ENCODE data around the gene GPR137B.

GPR137B gene

GRCh38 chr1:236207569-236207968 is 65.2 kb downstream of the GPR137B start:
- DNase-seq = no peak

GRCh38 chr1:236209185-236209584 is 66.8 kb downstream of the GPR137B start:
- DNase-seq = no peak

- DNase-seq = no peak
These were observed 67.4 kb downstream of the GPR137B start for GRCh38 chr1:236209713-236210112.

- no peak for DNase-seq
These were observed 69.5 kb downstream of the GPR137B start for GRCh38 chr1:236211815-236212214.

GRCh38 chr1:236213534-236213933 is 71.2 kb downstream of the GPR137B start:
- no peak for DNase-seq

GRCh38 chr1:236214761-236215160 is 72.4 kb downstream of the GPR137B start:
- DNase-seq = no peak

GRCh38 chr1:236220473-236220872 is 78.1 kb downstream of the GPR137B start:
- DNase-seq = no peak

- DNase-seq = no peak
These were observed 80.3 kb downstream of the GPR137B start for GRCh38 chr1:236222632-236223031.

- DNase-seq = no peak
These were observed 86.1 kb downstream of the GPR137B start for GRCh38 chr1:236228411-236228810.

- DNase-seq = no peak
These were observed 92.8 kb downstream of the GPR137B start for GRCh38 chr1:236235116-236235515.

GRCh38 chr1:236239092-236239585 is 96.8 kb downstream of the GPR137B start:
- DNase-seq = no peak

- no peak for DNase-seq
These were observed 98.3 kb downstream of the GPR137B start for GRCh38 chr1:236240675-236241074.

- no peak for DNase-seq
These were observed 100.2 kb downstream of the GPR137B start for GRCh38 chr1:236242568-236242967.

GRCh38 chr1:236247286-236247685 is 104.9 kb downstream of the GPR137B start:
- DNase-seq = no peak

- no peak for DNase-seq
These were observed 109.2 kb downstream of the GPR137B start for GRCh38 chr1:236251587-236251986.

GRCh38 chr1:236253119-236253518 is 110.8 kb downstream of the GPR137B start:
- DNase-seq = no peak

- DNase-seq = no peak
These were observed 111.7 kb downstream of the GPR137B start for GRCh38 chr1:236253918-236254637.

GRCh38 chr1:236257216-236257615 is 114.9 kb downstream of the GPR137B start:
- no peak for DNase-seq

GRCh38 chr1:236258114-236258622 is 115.8 kb downstream of the GPR137B start:
- no peak for DNase-seq

Measured in NCI-H69 (cell line).